Embryonic facial prominence (tissue), 1 donor: ENCODE measurements around the gene ACVR2A.
A peak's percentile ranks its signal among the peaks of the same experiment; 100 is the strongest.

ENCODE experiments used
- DNase-seq: peaks from one replicate; pipeline ENCODE4 v3.0.0-alpha.2; 2016; ENCODE audit errors: extremely low spot score

Gene ACVR2A

DNA sequence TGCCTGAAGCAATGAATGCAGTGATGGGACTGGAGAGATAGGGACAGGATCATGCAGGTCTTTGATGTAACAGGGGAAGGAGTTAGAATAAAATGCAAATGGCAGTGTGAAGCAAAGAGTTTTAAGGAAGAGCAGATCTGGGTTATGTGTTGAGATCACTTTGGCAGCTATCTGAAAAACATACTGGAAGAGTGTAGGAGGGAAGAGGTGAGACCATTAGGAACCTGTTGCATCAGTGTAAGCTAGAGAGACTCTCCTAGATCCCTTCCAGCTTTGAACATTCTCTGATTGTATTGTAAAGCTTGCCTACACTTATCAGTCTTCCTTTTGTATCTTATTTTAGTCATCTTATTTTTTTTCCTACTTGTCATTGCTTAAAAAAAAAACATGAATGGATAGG, 10.5 kb downstream of the ACVR2A start:
- no peak for DNase-seq

DNA sequence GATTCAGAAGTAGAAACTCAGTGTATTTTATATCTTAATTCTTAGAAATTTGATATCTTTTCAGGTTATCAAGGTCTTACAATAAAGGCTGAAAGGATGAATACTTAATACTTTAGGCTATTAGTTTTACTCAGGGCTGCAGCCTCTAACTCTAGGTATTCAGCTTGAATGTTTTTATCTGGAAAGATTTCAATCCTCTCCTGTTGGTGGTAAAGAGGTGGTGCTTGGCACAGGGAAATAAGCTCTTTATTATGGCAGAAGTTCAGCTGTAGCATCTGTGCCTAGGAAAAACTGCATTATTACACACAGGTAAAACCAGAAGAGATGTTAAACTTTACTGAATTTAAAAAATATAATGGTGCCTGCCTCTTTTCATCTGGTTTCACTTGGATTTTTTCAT, 11.1 kb downstream of the ACVR2A start:
- no peak for DNase-seq

DNA sequence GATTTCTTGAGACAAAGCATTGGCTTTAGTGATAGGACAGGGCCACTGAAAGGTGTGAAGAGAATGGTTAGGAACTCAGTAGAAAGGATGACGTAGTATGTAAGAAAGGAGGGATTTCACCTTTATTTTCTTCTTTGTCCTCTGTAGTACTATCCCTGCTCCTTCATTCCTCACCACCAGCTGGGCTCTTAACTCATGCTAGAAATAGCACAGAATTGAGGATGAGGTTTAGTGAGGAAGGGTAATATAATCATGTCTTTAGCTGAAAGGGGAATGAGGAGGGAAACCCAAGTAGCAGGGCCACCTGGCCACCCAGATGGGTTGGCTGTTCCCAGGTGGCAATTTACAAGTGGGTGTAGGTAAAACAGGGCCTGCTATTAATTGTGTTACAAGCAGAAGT, 15.2 kb downstream of the ACVR2A start:
- peak; percentile 41 for DNase-seq

DNA sequence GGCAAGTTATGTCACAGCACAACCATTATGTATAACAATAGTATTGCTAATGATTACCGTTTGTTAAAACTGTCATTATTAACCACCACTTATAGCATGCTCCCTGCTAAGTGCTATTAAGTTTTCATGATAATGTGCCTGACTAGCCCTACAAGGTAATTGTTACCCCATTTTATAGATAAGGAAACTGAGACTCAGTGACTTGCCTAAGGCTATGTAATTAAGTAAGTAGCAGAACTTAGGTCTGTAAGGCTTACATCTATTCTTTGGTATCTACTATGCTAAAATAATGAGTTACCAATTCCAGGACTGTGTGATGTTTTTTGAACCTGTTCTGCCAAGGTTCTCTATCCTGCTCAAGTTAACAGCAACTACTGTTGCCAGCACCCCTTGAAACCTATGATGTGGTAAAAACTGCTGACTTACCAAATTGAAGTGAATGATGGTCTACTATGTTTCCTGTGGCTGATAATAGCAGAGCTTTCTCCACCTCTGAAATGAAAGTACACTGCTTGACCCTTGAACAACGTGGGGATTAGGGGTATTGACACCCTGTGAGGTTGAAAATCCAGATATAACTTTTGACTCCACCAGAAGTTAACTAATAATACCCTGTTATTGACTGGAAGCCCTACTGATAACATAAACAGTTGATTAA, 18.2 kb downstream of the ACVR2A start:
- no peak for DNase-seq

DNA sequence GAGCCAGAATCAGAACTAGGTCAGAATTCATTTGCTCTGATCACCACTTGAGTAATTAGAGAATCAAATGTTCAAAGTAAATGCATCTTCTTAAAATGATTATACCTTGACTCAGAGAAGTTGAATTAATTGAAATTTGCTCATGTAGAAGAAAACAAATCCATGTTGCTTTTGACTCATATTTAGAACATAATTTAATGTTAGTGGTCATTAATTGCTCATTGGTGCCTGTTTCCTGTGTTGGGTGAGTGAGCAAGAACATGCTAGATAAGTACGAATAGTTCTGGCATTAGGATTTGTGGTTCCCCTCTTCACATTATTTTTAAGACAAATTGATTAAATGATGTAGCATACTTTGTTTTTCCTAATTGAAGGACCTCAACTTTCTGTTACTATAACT, 19.0 kb downstream of the ACVR2A start:
- no peak for DNase-seq

DNA sequence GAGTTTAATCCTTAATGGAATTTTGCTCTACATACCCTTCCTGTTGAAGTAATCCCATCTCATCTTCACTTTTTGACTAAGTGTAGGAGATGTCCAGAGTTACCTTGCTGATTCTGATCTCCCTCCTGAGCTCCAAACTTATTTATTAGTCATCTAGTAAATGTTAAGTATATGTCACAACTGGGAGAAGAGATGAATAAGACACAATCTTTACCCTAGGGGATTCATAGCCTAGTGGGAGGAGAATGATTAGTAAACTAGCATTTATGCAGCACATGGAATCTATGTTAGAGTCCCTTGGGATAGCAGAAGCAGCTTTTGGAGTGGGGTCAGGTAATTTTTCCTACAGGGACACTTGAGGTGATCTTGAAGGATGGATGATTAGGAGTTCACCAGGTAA, 20.7 kb downstream of the ACVR2A start:
- no peak for DNase-seq

DNA sequence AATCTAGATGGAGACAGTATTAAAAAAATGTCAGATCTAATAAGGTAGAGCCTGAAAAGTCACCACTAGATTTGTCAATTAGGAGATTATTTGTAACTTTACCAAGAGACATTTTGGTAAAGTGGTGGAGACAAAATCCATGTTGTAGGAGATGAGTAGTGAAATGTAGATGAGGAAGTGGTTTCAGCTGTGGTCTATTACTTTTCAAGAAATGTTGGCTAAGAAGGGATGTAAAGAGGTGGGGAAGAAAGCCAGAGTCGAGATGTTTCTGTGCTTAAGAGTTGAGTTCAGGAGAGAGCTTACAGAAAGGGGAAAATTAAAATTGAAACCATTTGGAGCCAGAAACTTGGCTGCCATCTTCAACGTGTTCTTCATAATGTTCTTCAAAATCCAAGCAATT, 22.2 kb downstream of the ACVR2A start:
- no peak for DNase-seq

DNA sequence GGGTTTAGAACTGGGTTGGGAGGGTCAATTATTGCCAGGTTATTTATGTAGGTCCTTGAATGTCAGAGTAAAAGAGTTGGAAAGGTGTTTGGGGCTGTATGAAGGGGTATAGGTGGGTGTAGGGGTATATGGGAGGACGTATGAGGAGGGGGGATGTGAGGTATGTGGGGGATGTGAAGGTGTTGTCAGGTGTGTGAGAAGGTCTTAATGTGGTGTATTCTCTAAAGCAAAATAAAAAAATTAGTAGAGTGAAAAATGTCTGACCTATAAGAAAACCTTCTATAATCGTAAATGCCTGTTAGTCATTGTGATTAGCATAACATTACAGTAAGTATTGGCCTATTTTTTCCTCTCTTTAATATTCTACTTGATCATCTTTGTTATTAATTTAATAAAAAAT, 25.1 kb downstream of the ACVR2A start:
- no peak for DNase-seq

DNA sequence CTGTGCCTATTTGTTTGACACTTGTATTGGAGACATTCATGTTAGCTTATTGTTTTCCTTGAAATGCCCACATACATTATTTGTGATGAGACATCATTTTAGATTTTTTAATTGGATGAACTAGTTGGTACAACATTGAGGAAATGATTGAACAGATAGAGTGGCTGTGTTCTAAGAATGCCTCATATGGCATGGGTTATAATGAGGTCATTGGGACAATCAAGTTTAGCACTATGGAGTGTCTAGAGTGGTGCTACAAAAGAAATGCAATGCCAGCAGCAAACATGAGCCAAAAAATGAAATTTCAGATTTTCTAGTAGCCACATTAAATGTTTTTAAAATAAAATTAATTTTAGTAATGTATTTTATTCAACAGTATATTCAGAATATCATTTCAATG, 28.1 kb downstream of the ACVR2A start:
- no peak for DNase-seq

DNA sequence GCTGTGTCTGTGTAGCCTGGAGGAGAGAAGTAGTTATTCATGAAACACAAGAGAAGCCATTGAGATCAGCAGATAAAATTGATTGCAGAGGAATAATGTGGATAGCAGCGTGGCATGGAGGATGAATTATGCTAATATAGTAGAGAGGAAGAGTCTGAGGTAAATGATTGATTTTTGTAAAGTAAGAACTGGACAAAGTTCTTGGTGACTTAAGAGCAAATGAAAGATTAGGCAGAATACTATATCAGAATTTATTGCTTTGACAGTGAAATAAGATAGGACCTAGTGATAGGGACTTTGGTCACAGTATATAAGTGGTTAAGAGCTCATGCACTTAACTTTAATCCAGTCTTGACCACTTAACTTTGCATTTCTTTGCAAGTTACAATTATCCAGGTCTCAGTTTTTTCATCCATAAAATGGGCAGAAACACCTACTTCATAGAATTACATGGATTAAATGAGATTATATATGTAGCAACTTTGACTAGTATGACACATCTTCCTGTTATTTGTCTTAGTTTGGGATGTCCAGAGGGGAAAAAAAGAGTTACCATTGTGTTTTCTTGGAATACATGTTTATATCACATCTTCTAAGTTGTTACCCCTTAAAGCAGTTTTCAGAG, 29.1 kb downstream of the ACVR2A start:
- DNase-seq: no peak

DNA sequence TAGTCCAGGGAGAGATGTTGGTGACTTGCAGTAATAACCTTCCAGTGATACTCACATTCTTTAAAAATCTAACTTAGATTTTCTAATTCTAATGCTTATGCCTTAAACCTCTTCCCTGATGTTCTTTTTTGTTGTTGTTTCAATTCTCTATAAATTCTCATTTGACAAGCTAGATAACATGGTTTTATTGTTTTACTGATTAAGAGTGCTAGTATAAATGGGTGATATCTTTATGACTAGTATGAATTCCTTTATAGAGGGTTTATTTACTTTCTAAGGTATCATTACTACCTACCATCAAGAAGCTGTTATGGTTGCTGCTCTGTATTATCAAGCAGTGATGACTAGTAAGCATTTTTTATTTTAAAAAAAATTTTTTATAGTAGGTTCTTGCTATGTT, 35.0 kb downstream of the ACVR2A start:
- DNase-seq: no peak

DNA sequence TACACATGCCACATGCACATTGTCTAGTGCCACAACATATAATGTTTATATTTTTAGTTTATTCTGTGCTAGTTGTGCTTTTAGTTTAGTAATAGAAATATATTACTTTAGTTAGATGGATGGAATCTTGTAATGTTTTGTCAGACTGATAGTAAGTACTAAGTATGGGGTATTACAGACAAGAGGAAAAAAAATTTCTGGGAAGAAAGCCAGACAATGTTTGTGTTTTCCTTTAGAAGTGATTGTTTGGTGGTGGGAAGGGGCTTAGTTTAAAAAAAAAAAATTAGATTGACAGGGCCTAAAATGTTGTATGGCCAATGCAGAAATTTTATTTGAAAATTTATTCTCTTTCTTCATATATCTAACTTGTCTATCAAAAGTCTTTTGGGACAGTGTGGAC, 37.8 kb downstream of the ACVR2A start:
- no peak for DNase-seq

DNA sequence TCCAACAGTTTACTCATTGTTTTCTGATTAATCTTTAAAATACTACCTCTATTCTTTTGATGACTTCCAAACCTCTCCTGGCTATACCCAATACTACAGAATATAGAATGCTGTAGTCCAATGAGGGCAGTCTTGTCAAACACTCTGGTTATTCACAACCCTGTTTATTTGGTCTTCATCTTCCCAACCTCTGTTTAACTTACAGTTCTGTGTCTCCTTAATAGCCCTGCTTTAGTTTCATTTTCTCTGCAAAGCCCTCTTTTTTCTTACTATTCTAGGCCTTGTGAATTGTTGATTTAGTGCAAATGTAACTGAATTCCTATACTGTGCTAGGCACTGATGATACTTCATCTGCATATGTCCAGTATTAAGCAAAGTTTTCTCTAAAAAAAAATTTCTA, 40.0 kb downstream of the ACVR2A start:
- no peak for DNase-seq

DNA sequence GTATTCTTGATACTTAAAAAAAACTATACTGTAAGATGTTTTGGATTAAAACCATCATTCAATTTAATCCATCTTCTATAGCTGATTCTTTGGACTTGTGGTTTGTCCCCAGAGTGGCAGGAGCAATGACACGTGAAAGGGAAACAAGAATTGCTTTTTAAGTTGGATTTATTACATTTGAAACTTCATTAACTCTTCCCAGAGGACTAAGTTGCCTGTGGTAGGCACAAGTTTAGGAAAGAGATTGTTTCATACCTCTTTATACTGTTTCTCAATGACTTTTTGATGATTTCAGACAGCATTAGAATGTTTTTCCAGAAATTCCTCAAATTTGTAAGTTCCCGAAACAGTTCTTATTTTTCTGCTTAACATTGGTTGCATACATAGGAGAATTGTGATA, 41.3 kb downstream of the ACVR2A start:
- no peak for DNase-seq

DNA sequence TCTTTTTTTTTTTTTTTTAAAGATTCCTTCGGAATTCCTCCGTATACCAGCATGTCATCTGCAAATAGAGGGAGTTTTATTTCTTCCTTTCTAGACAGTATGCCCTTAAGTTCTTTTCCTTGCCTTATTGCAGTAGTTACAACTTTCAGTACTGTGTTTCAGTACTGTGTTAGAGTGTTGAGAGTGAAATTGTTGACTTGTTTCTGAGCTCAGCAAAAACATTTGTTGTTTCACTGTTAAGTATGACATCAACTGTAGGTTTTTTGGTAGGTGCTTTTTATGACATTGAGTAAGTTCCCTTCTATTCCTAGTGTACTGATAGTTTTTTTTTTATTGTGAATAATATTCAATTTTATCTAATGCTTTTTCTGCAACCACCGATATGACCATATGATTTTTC, 43.9 kb downstream of the ACVR2A start:
- DNase-seq: no peak

DNA sequence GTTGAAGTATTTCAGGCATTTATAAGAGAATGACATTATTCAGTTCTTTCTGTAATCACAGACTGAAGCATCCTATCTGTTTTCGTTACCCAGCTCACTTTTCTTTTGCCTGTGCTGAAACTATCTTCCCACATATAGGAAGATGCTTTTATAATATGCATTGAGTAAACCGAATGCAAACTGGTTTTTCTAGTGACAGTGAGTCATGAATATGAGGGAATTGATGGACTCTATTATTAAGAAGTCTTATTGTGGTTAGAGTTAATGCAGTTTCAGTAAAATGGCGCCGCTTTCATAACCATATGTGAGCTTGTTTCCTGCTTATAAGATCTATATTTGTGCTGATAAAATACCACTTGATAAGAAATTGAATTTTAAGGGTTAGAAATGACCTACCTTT, 59.2 kb downstream of the ACVR2A start:
- DNase-seq: no peak

DNA sequence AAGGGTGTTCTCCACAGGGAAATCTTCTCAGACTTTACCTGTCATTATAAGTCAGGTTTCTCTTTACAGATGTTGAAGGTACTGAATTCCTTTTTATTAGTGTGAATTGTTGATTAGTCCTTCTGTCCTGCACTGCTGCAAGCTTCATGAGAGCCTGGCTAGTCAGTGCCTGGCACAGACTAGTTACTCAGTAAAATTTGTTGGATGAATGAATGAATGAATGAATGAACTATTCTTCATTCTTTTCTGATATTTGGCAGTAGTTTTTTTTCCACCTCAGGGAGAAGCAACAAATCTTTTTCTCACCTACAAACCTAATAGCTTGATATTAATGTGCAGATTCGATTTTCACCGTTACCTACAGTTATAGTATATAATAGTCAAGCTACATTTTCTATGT, 64.3 kb downstream of the ACVR2A start:
- no peak for DNase-seq

DNA sequence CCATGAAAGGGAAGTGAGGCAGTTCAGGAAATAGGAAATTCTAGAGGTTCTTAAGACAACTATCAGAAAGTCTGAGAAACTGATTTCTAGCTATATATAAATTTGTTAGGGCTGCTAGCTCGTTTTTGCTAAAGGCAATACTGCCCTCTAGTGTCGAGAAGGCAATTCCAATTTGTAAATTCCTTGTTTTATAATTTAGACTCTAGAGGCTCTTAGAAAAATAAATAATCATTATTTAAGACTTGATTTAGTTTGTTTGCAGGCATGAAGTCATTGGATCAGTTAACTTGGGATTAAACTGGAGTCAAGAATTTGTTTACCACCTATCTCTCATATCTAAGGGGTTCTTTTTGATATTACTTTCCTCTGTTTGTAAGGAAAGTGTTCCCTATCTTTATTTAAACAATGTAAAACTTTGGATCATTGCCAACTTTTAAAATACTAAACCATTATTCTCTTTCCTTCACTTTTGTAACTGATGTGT, 66.2 kb downstream of the ACVR2A start:
- peak; percentile 66 for DNase-seq

DNA sequence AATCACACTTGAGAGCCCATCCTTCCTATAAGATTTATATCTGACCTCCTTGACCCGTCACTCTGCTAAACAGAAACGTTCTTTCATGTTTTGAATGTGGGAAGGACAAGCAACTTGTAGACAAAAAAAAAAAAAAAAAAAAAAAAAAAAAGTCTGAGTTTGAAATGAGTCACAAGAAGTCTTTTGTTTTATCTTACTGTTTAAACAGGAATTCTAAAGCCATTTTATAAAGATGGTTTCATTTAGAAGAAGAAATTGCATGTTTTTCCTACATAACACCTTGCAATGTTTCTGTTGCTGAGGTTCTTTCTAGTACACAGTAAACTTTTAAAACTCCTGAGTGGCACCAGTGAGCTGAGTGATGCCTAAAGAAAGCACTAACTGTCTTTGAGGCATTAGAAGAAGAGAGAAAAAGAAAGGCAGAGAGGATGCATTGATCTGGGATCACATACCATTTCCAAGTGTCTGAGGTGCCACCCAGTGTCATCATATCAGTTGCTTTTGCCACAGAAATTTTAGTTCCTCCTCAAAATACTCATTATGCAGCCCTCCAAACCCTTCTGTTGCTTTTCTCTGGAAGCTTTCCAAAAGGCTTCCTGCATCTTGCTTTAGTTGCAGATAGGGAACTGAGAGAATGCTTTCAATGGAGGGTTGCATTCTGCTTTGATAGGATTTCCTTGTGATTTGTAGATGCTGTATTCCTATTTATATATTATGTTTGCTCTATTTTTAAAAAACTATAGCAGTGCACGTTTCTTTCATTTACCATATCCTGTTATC, 69.1 kb downstream of the ACVR2A start:
- DNase-seq: no peak

DNA sequence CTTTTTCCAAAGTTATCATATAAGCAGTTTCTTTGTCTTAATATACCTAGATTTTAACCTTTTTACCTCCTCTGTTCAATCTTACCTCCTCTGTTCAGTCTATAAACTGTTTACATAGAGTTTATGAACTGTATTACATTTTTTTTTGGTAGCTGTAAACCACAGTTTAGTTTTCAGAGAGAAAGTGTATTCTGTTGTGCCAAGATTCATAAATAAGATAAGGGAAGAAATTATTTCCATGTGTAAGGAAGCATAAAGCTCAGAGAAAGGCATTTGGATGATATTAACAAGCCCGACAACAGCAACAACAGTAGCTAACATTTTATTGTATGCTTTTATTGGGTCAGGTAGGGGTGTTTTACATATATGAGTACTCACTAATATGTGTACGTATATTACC, 71.2 kb downstream of the ACVR2A start:
- no peak for DNase-seq

DNA sequence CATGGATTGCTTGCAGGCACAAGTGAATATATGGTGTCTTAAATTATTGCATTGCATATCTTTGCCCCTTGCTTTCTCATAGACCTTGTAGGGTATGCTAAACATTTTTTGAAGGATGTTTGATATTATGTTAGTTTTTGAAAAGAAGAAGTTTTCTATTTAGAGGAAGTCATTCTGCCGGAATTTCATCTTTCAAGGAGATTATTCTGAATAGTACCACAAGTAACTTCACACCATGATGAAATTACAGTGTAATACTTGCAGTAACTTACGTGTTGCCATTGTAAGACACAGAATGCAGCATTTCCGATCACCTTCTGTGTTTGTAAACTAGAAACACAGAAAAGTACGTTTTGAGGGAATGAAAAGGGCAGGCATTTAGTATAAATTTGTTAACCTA, 71.9 kb downstream of the ACVR2A start:
- no peak for DNase-seq

DNA sequence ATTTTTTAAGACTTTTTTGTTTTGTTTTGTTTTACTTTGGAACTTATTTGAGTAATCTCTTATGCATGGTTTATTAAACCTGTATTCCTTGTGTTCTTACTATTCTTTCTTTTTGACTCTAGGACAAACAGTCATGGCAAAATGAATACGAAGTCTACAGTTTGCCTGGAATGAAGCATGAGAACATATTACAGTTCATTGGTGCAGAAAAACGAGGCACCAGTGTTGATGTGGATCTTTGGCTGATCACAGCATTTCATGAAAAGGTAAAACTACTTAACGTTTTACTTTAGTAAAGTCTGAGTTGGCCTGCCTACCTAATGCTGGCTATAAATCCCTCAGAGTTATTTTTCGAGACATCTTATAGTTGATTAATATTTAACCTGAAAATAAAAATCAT, 72.3 kb downstream of the ACVR2A start:
- DNase-seq: no peak

DNA sequence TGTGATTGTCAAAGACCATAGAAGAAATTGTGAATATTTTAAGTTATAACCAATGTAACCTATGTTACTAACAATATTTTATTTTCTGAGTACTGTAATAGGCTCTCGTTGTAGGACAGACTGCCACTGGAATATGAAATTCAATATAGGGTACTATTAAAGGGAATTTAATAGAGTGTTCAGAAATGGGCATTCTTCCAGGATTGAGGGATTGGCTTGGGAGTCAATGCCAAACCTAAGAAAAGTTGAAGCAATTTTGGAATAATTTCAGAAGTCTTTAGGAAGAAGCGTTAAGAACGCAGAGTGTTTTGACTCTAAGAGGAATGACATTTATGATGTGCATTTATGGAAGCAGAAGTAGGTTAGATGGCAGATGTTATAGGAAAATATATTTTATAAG, 79.0 kb downstream of the ACVR2A start:
- DNase-seq: no peak
